HepG2 (cell line): ENCODE measurements around the gene IMPDH1. TPM values are rescaled to one million over a fixed set of nuclear protein-coding genes. Genes with fewer than 3 reads are reported as not detected.

Source experiments
- GMEB2 ChIP-seq: IDR thresholded peaks from 2 replicates; pipeline ENCODE4 v1.6.1; 2016; ENCODE audit warnings: missing biosample characterization, missing genetic modification reagents, low read depth
- HNRNPL ChIP-seq: fragments of 200-400 bp; formaldehyde crosslinking; IDR thresholded peaks from 2 replicates; pipeline ENCODE4 v1.6.1; 2017; ENCODE audit warnings: mild to moderate bottlenecking, low read depth, low read length
- KAT8 ChIP-seq: IDR thresholded peaks from 2 replicates; pipeline ENCODE4 v1.6.1; 2016; ENCODE audit warnings: missing genetic modification reagents, missing compliant biosample characterization
- ZNF687 ChIP-seq: sonication (generic); formaldehyde crosslinking; IDR thresholded peaks from 2 replicates; pipeline ENCODE4 v1.5.1; 2020; ENCODE audit warnings: mild to moderate bottlenecking, missing genetic modification reagents, moderate library complexity
- polyA plus RNA-seq, 8 experiments: library from polyadenylated mRNA; depleted of rRNA in 3 of 8; stranded (reverse) in 7 of 8; unstranded in 1 of 8; fragments of >200 nt; fragmentation: Illumina TruSeq in 4 of 8; extraction: Trizol in 4 of 8; gene quantifications; 2 replicates each; pipeline versions ENCODE4 v1.2.1 to v1.2.3, GENCODE V29; 2011 to 2016; ENCODE audit warnings: low read depth in 4 of 8, missing spikeins in 1 of 8, mixed read lengths in 1 of 8; ENCODE audit not compliant: insufficient read depth in 1 of 8
- total RNA-seq, 5 experiments: library from RNA; depleted of rRNA; stranded (reverse); fragments of >200 nt; fragmentation: Illumina TruSeq; extraction: Trizol; gene quantifications; 2 replicates each; pipeline ENCODE4 v1.2.3, GENCODE V29; 2016; ENCODE audit warnings: low read depth in 1 of 5
- TF ChIP-seq, protein P1 (sequence below): sonication (generic); formaldehyde crosslinking; IDR thresholded peaks from 2 replicates; pipeline ENCODE4 v1.4.0; 2020; ENCODE audit warnings: low read depth, missing genetic modification reagents
- TF ChIP-seq, protein P2 (sequence below): sonication (generic); formaldehyde crosslinking; IDR thresholded peaks from 2 replicates; pipeline ENCODE4 v1.5.0; 2020; ENCODE audit warnings: mild to moderate bottlenecking, missing genetic modification reagents

IMPDH1 gene
- total and polyA plus RNA-seq, 2 of the 13 experiments (the other 11 are each of a cell fraction or from before 2014, with no cell fraction given) = 22.8 to 34.0 TPM

DNA sequence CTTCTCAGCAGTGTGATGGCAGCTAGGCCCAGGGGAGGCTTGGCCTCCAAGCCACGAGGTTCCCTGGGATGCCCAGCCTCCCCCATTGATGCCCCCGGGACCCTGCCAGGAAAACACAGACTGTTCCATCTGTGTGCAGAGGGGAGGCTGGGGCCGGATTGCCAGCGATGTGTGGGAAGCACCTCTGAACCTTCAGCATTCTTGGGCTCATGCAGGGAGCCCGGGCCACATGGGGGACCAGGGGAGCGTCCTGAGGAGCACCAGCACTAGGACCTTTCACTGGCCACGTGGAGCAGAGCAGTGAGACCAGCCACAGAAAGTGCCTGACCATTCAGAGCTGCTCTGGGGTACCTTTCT lies 2.6 kb downstream of the IMPDH1 start (continued):
- TF ChIP-seq, protein P1, sequence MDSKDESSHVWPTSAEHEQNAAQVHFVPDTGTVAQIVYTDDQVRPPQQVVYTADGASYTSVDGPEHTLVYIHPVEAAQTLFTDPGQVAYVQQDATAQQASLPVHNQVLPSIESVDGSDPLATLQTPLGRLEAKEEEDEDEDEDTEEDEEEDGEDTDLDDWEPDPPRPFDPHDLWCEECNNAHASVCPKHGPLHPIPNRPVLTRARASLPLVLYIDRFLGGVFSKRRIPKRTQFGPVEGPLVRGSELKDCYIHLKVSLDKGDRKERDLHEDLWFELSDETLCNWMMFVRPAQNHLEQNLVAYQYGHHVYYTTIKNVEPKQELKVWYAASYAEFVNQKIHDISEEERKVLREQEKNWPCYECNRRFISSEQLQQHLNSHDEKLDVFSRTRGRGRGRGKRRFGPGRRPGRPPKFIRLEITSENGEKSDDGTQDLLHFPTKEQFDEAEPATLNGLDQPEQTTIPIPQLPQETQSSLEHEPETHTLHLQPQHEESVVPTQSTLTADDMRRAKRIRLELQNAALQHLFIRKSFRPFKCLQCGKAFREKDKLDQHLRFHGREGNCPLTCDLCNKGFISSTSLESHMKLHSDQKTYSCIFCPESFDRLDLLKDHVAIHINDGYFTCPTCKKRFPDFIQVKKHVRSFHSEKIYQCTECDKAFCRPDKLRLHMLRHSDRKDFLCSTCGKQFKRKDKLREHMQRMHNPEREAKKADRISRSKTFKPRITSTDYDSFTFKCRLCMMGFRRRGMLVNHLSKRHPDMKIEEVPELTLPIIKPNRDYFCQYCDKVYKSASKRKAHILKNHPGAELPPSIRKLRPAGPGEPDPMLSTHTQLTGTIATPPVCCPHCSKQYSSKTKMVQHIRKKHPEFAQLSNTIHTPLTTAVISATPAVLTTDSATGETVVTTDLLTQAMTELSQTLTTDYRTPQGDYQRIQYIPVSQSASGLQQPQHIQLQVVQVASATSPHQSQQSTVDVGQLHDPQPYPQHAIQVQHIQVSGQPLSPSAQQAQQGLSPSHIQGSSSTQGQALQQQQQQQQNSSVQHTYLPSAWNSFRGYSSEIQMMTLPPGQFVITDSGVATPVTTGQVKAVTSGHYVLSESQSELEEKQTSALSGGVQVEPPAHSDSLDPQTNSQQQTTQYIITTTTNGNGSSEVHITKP (CRISPR knock-in tag) = peak; percentile 87
- TF ChIP-seq HNRNPL (0 out of 2 replicates have a peak, but pooled peaks have one; percentile 56), KAT8 (CRISPR knock-in tag) (no peak), ZNF687 (CRISPR knock-in tag) (peak; percentile 26; the same call in 1 of the 2 replicates), GMEB2 (no peak)
- TF ChIP-seq, protein P2, sequence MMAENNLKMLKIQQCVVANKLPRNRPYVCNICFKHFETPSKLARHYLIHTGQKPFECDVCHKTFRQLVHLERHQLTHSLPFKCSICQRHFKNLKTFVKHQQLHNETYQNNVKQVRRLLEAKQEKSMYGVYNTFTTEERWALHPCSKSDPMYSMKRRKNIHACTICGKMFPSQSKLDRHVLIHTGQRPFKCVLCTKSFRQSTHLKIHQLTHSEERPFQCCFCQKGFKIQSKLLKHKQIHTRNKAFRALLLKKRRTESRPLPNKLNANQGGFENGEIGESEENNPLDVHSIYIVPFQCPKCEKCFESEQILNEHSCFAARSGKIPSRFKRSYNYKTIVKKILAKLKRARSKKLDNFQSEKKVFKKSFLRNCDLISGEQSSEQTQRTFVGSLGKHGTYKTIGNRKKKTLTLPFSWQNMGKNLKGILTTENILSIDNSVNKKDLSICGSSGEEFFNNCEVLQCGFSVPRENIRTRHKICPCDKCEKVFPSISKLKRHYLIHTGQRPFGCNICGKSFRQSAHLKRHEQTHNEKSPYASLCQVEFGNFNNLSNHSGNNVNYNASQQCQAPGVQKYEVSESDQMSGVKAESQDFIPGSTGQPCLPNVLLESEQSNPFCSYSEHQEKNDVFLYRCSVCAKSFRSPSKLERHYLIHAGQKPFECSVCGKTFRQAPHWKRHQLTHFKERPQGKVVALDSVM (CRISPR knock-in tag) = peak; percentile 69; the same call in 1 of the 2 replicates
